Nephron progenitor cell (in vitro differentiated cells): ENCODE results near the gene VKORC1.

Source experiments
- DNase-seq: peaks from one replicate; pipeline ENCODE4 v3.0.0; 2021
- H3K27ac Mint-ChIP-seq: 2 replicates; pipeline ENCODE4 v1.8.0; 2021; ENCODE audit warnings: mild to moderate bottlenecking, moderate library complexity, mixed read lengths
- H3K27me3 Mint-ChIP-seq: 2 replicates; pipeline ENCODE4 v1.8.0; 2021; ENCODE audit warnings: mild to moderate bottlenecking, low read depth, mixed read lengths; ENCODE audit not compliant: poor library complexity
- H3K36me3 Mint-ChIP-seq: 2 replicates; pipeline ENCODE4 v1.8.0; 2021; ENCODE audit warnings: low read depth, mixed read lengths
- H3K4me1 Mint-ChIP-seq: 2 replicates; pipeline ENCODE4 v1.8.0; 2021; ENCODE audit warnings: mixed read lengths
- H3K4me3 Mint-ChIP-seq: 2 replicates; pipeline ENCODE4 v1.8.0; 2021; ENCODE audit warnings: mild to moderate bottlenecking, moderate library complexity, mixed read lengths
- H3K9me3 Mint-ChIP-seq: 2 replicates; pipeline ENCODE4 v1.8.0; 2021; ENCODE audit warnings: mild to moderate bottlenecking, moderate library complexity, mixed read lengths
- CTCF ChIP-seq: fragments of 200-600 bp; sonication (generic); IDR thresholded peaks from 2 replicates; pipeline ENCODE4 v1.5.0; 2021; ENCODE audit warnings: antibody characterized with exemption

The VKORC1 gene

GRCh38 chr16:31130336-31130891 lies 35.8 kb upstream of the VKORC1 start:
- Mint-ChIP-seq H3K9me3 (no peaks in the 10 kb centered on the region), H3K27me3 (peaks cover 3% of the 10 kb centered on the region), H3K36me3 (no peaks in the 10 kb centered on the region), H3K27ac (peak overlapping the region; percentile 72), H3K4me1 (peaks cover 25% of the 10 kb centered on the region), H3K4me3 (no peak overlapping the region)
- no peak for DNase-seq
- TF ChIP-seq CTCF, result no peak

GRCh38 chr16:31129568-31130335 lies 35.2 kb upstream of the VKORC1 start:
- H3K36me3 Mint-ChIP-seq, result no peaks in the 10 kb centered on the region
- no peak overlapping the region for H3K4me3 Mint-ChIP-seq
- H3K4me1 Mint-ChIP-seq, result peaks cover 19% of the 10 kb centered on the region
- TF ChIP-seq CTCF, result no peak
- no peak for DNase-seq
- no peaks in the 10 kb centered on the region for H3K9me3 Mint-ChIP-seq
- H3K27ac Mint-ChIP-seq, result no peak overlapping the region
- H3K27me3 Mint-ChIP-seq, result no peaks in the 10 kb centered on the region

- no peak for TF ChIP-seq CTCF
- Mint-ChIP-seq H3K4me1 (peaks cover 12% of the 10 kb centered on the region), H3K27me3 (no peaks in the 10 kb centered on the region), H3K4me3 (no peak overlapping the region), H3K9me3 (no peaks in the 10 kb centered on the region), H3K27ac (no peak overlapping the region), H3K36me3 (peaks cover 3% of the 10 kb centered on the region)
- no peak for DNase-seq
Measured at GRCh38 chr16:31128711-31129567, 34.3 kb upstream of the VKORC1 start.

GRCh38 chr16:31127182-31127581 lies 32.6 kb upstream of the VKORC1 start:
- Mint-ChIP-seq H3K27ac (no peak overlapping the region), H3K4me3 (no peak overlapping the region), H3K27me3 (no peaks in the 10 kb centered on the region), H3K9me3 (no peaks in the 10 kb centered on the region), H3K36me3 (peaks cover 12% of the 10 kb centered on the region), H3K4me1 (no peaks in the 10 kb centered on the region)
- DNase-seq, result no peak
- TF ChIP-seq CTCF, result no peak

- Mint-ChIP-seq H3K4me3 (no peak overlapping the region), H3K4me1 (no peaks in the 10 kb centered on the region), H3K27ac (peak overlapping the region; percentile 73), H3K36me3 (peaks cover 24% of the 10 kb centered on the region), H3K9me3 (no peaks in the 10 kb centered on the region), H3K27me3 (no peaks in the 10 kb centered on the region)
- TF ChIP-seq CTCF, result no peak
- DNase-seq, result no peak
Measured at GRCh38 chr16:31125844-31126243, 31.2 kb upstream of the VKORC1 start.
